SK-MEL-5 (cell line): Measurements from ENCODE around the gene FCRL4. TPM values are rescaled to one million over a fixed set of nuclear protein-coding genes. Genes with fewer than 3 reads are reported as not detected.
A peak's percentile ranks its signal among the peaks of the same experiment; 100 is the strongest.

Source experiments
- DNase-seq: peaks from one replicate; pipeline ENCODE4 v3.0.0-alpha.2; 2016; ENCODE audit warnings: low read depth, low spot score
- in situ Hi-C: cut with HindIII; loops from 2 replicates; pipeline ENCODE4 v1.10.0; 2016; ENCODE audit warnings: low sequenced_read_pairs, high pct_unique_total_duplicates, low pct_unique_long_range_greater_than_20kb
- polyA plus RNA-seq, 2 experiments: library from polyadenylated mRNA; depleted of rRNA; stranded (reverse); fragments of >200 nt; gene quantifications; 2 replicates each; pipeline ENCODE4 v1.2.3, GENCODE V29; 2015
- total RNA-seq: library from RNA; depleted of rRNA; stranded (reverse); fragments of >200 nt; shearing (Covaris generic); gene quantifications from 2 replicates; pipeline ENCODE4 v1.2.3, GENCODE V29; 2014; rRNA removed

The FCRL4 gene
- total RNA-seq, result not detected in 2 replicates
- polyA plus RNA-seq (2015; cell fraction: cytosol; rRNA removed), result not detected in 2 replicates
- not detected in 2 replicates for polyA plus RNA-seq (2015; cell fraction: nucleus; rRNA removed)

DNA sequence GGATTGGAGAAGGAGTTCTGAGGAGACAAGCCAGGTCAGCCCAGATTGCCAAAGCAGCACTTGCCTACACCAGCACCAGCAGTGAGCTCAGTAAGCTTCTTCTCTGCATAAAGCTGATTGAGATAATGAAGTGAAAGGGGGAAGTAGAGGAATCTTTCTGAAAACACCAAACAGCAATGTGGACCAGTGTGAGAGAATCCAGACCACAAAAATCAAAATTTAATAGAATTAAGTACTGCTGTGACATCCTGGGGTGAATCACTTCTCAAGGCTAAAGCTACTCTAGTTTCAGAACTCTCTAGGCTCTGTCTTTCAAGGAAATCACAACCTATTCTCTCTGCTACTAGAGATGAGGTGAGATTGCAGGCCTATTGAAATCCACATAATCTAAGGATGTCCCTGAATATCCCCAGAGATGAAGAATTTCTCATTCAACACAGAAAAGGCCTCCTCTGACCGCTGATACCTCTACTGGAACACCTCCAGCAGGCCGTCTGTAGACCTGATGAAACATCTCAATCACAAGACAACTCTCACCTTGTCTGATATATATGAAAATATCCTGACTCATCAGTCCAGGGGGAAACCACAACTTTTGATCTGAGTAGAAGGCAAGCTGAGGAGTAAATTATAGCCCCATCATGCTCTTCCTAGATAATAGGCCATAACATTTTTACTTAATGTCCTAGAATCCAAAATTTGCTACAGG, at the start of gene FCRL4:
TSS of gene FCRL4 (minus strand) at position 127 of the 709 bp plus-strand sequence. CDS start 141 bp downstream, outside the sequence.
- in situ Hi-C loops, result no loop called here
- no peak for DNase-seq

DNA sequence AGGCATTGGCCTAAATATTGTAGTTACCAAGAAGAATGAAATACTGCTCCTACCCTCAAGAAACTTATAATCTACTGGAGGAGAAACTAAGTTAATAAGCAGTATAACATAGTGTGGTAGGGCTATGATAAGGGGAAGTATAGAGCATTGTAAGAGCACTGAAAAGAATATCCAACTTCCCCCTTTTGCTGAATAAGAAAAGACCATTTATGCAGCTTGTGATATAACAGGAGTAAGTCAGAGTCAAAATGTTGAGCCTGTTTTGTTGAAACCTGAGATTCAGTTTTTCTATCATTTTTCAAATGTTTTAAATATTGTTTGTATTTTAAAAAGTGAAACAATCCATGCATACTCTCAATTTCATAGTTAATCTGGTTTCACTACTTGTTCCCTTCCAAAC, 48.3 kb upstream of the FCRL4 start:
- in situ Hi-C loops, result no loop called here
- no peak for DNase-seq

DNA sequence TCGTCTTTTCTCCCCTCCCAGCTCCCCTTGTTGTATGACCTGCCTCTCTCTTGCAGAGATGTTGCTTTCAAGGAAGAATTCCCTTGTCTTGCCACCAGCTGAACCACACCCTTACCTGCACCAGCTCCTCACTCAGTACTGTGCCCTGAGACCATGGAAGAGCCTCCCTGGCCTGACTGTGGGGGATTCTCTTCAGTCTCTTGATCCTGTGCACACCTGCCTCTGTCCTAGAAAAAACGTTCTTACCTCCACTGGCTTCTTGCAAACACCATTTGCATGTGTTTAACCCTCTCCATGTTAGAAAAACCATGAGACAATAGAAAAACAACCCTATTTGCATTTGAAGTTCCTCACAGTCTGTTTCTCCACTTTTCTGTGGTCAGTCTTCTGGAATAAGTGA, 43.3 kb upstream of the FCRL4 start:
- in situ Hi-C loops, result no loop called here
- no peak for DNase-seq

DNA sequence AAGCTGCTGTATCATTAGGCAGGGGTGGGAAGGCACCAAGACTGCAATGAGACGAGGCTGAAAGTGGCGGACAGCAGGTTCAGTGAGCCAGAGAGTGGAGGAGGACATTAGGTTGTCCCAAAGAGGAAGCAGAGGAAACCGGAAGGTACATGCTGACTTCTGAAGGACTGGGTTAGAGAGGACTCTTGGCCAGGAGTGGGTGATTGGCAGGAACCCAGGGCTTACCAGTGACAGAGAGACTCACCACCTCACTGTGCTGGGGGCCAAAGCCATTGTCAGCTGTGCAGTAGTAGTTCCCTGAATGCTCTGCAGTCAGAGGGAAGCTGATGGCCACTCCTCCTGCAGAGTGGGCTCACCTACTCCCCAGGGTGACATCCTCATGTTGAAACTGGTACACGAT, 41.9 kb upstream of the FCRL4 start:
- no peak for DNase-seq
- in situ Hi-C loops, result no loop called here

DNA sequence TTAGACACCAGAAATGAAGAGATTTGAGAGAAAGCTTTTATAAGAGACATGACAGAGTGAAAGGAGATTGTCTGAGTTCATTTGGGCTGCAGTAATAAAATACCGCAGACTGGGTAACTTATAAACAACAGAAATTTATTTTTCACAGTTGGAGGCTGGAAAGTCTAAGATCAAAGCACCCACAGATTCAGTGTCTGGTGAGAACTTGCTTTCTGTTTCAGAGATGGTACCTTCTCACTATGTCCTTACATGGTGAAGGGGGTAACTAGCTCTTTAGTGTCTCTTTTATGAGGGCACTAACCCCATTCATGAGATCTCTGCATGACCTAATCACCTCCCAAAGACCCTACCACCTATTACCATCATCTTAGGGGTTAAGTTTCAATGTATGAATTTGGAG, 30.9 kb upstream of the FCRL4 start:
- DNase-seq, result no peak
- in situ Hi-C loops, result no loop called here

GRCh38 chr1:157626099-157626498, 28.2 kb upstream of the FCRL4 start:
- DNase-seq, result peak; percentile 35
- in situ Hi-C loops, result no loop called here

GRCh38 chr1:157624471-157624870, 26.6 kb upstream of the FCRL4 start:
- no peak for DNase-seq
- in situ Hi-C loops, result no loop called here

- in situ Hi-C loops, result no loop called here
- DNase-seq, result no peak
These were observed 24.6 kb upstream of the FCRL4 start for GRCh38 chr1:157622471-157622870.

DNA sequence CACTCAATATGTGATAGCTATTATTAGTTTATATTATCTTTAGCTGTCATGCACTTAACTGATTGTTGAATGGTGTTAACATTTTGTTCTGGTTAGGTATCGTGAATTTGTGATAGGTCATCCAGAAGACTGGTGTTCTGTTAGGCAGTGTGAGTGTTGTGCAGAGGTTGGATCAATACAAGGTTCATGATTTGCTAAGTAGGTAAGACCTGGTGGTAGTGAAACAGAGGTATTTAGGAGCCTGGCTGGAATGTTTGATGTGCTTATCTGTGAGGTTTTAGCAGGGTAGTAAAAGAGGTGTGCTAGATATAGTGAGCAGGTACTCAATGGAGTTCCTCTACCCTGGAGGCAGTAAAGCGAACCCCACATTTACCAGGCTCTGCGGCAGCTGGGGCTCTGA, 20.3 kb upstream of the FCRL4 start:
- in situ Hi-C loops, result no loop called here
- no peak for DNase-seq

- in situ Hi-C loops, result no loop called here
These were observed 2.4 kb upstream of the FCRL4 start for GRCh38 chr1:157600236-157600635.

DNA sequence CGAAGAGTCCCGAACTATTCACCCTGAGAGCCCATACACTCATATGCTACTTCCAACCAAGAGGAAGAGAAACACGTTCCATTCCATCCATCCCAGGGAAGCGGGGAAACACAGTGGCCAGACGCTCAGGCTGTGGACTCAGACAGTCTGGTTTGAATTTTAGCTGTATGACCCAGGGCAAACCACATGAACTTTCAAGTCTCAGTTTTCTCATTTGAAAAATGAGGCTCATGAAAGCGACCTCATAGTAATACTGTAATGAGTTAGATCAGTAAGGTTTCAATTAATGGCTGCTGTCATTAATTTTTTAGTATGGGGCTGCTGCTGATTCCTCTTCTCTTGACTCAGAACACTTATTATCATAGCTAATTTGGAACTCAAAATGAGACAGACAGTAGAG, 1.5 kb downstream of the FCRL4 start:
- in situ Hi-C loops, result no loop called here
- DNase-seq, result no peak

More at GRCh38 chr1:157600236-157600635, 2.4 kb upstream of the FCRL4 start:
- no peak for DNase-seq

DNA sequence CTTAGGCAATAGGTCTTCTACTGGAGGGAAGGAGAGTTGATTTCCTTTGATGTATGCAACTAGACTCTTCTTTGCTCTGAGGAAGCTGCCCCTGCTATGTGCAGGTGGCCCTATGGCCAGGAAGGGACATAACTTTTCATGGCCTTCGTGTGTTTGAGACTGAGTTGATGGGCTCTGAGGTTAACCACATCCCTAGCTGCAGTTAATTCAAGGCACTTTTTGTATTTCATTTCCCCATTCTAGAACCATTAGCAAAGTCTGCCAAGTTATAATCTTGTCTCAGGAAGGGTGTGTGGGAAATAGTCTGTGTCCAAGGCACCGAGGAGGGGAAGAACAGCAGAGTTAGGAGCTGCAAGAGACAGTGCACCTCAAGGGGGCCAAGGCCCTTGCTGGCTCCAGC, 2.5 kb downstream of the FCRL4 start:
- in situ Hi-C loops, result no loop called here
- DNase-seq, result no peak

DNA sequence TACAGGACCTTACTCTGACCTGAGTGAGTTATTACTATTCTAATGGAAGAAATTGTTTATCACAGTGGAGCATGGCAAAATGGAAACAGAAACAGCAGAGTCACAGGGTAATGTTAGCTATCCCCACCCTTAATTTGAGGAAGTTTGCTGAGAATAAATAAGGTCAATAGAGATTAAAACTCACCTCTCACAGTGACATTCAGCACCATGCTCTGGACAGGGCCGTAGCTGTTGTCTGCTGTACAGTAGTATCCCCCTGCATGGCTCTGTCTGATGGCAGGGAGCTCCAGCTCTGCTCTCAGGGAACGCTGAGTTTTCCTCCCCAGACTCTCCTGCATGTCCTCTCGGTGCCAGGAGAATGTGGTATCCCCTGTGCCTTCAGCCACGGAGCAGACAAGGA, 11.9 kb downstream of the FCRL4 start:
- in situ Hi-C loops, result no loop called here
- DNase-seq, result no peak

DNA sequence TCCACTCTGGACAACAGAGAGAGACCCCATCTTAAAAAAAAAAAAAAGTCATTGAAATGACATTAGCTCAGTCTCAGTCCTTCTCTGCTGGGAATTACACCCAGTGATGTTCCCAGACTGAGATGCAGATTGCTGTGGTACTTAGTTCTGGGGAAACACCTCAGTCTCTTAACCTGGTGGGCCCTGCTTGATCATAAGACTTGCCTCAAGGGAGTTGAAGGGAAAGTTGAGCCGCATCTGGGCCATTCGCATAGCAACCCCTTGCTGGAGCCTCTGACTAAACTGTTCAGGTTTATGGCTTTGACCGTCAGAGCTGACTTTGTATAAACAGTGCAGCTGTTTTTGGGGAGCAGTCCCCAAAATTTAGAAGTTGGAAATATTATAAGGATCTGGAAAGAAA, 13.4 kb downstream of the FCRL4 start:
- in situ Hi-C loops, result no loop called here
- DNase-seq, result no peak

GRCh38 chr1:157580828-157581210, 17.1 kb downstream of the FCRL4 start:
- DNase-seq, result no peak
- in situ Hi-C loops, result no loop called here

- in situ Hi-C loops, result no loop called here
- peak; percentile 74 for DNase-seq
These were observed 17.6 kb downstream of the FCRL4 start for GRCh38 chr1:157580179-157580827.

DNA sequence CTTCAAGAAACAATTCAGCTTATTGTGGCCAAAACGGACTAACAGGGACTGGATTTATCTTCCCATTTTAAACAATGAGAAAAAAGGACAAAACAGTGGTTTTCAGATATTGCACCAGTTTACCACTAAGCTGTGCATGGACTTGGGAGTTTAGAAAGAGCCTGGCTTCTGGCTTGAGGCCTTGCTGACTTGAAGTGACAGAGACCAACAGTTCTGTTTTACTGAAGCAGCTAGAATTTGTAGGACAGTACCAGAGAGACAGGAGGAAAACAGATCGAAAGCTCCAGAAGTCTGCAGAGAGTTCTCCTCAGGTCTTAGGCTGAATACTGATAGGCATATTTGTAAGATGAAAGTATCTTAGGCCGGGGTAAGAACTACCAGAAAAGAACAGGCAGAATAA, 20.5 kb downstream of the FCRL4 start:
- in situ Hi-C loops, result no loop called here
- DNase-seq, result no peak

DNA sequence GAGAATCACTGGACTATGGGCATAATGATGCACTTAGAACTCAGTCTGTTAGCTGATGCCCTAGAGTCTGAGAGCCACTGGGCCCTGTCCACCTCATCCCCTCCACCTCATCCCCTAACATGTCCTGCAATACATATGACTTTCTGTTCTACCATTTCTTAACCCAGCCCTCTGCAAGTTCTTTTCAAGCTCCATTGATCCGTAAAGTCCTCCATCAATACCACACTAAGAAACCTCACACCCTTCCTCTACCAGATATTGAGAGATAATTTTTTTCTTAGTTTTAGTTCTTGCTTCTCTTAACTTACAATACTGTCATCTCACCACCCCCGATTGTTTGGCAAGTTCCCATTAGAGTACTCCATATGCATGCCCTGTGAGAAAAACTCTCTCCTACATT, 22.1 kb downstream of the FCRL4 start:
- no peak for DNase-seq
- in situ Hi-C loops, result no loop called here

DNA sequence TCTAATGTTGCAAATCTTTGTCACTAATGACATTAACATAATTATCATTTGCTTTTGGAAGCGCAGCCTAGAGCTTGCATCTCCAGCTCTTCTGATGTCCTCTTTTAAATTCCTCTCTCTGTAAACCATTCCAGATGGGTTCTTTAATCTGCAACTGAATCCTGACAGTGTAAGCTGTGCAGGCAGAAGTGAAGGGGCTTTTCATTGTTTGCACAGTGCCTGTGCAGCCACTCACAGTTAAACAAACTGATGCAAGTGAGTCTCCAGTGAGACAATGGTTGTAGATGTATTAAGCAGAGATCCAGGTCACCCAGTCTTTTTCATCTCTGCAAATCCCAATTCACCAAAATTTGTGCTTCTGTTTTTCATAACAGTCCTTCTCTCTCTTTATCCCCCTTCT, 23.0 kb downstream of the FCRL4 start:
- in situ Hi-C loops, result no loop called here
- DNase-seq, result no peak
